ENCODE data around the gene CACNA1B.

Gene CACNA1B

GRCh38 chr9:138080979-138081378, 203.4 kb downstream of the CACNA1B start:
- TF ChIP-seq CREB1 (IDR thresholded peaks at IDR 0.05; ENCODE audit: low read depth) (no peak), TEAD4 (IDR thresholded peaks at IDR 0.05) (no peak), TAF1 (IDR thresholded peaks at IDR 0.05; ENCODE audit: low read depth) (no peak), TCF12 (IDR thresholded peaks at IDR 0.05; ENCODE audit: low read depth) (no peak), NFIC (IDR thresholded peaks at IDR 0.05) (no peak), RAD21 (IDR thresholded peaks at IDR 0.05; ENCODE audit: low read depth) (no peak), FOXM1 (IDR thresholded peaks at IDR 0.05; ENCODE audit: borderline replicate concordance, low read depth) (no peak), MAX (IDR thresholded peaks at IDR 0.05) (no peak), EGR1 (IDR thresholded peaks at IDR 0.05) (no peak), EP300 (IDR thresholded peaks at IDR 0.05; ENCODE audit: borderline replicate concordance) (no peak), YY1 (IDR thresholded peaks at IDR 0.05; ENCODE audit: low read depth) (no peak), CEBPB (IDR thresholded peaks at IDR 0.05) (no peak), REST (IDR thresholded peaks at IDR 0.05; ENCODE audit: low read depth) (no peak), ZBTB7A (IDR thresholded peaks at IDR 0.05; ENCODE audit: low read depth) (no peak)
- TF ChIP-seq, protein P1, sequence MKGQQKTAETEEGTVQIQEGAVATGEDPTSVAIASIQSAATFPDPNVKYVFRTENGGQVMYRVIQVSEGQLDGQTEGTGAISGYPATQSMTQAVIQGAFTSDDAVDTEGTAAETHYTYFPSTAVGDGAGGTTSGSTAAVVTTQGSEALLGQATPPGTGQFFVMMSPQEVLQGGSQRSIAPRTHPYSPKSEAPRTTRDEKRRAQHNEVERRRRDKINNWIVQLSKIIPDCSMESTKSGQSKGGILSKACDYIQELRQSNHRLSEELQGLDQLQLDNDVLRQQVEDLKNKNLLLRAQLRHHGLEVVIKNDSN (IDR thresholded peaks at IDR 0.05), result no peak

GRCh38 chr9:138082918-138083636, 205.5 kb downstream of the CACNA1B start:
- no peak for TF ChIP-seq TCF12 (IDR thresholded peaks at IDR 0.05; ENCODE audit: low read depth)

- TF ChIP-seq YY1 (IDR thresholded peaks at IDR 0.05; ENCODE audit: low read depth) (no peak), TAF1 (IDR thresholded peaks at IDR 0.05; ENCODE audit: low read depth) (no peak)
These were observed 206.3 kb downstream of the CACNA1B start for GRCh38 chr9:138083873-138084272.

DNA sequence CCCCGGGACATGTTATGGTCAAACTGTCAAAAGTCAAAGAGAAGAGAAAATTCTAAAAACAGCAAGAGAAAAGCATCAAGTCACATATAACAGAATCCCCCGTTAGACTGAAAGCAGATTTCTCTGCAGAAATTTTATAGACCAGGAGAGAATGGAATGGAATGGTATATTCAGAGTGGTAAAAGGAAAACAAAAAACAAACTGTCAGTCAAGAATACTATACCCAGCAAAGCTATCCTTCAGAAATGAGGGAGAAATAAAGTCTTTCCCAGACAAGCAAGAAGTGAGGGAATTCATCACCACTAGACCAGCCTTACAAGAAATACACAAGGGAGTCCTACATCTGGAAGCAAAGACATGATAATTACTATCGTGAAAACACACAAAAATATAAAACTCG, 208.0 kb downstream of the CACNA1B start:
- no peak for TF ChIP-seq CEBPB (IDR thresholded peaks at IDR 0.05)
- TF ChIP-seq TAF1 (IDR thresholded peaks at IDR 0.05; ENCODE audit: low read depth), result no peak
- no peak for TF ChIP-seq ZBTB7A (IDR thresholded peaks at IDR 0.05; ENCODE audit: low read depth)
- TF ChIP-seq, protein P1 (IDR thresholded peaks at IDR 0.05), result no peak
- no peak for TF ChIP-seq YY1 (IDR thresholded peaks at IDR 0.05; ENCODE audit: low read depth)
- TF ChIP-seq EGR1 (IDR thresholded peaks at IDR 0.05), result no peak
- no peak for TF ChIP-seq NFIC (IDR thresholded peaks at IDR 0.05)
- TF ChIP-seq TEAD4 (IDR thresholded peaks at IDR 0.05), result no peak
- TF ChIP-seq TCF12 (IDR thresholded peaks at IDR 0.05; ENCODE audit: low read depth), result no peak
- TF ChIP-seq FOXM1 (IDR thresholded peaks at IDR 0.05; ENCODE audit: borderline replicate concordance, low read depth), result no peak

GRCh38 chr9:138094028-138094427, 216.4 kb downstream of the CACNA1B start:
- TF ChIP-seq NFIC (IDR thresholded peaks at IDR 0.05) (no peak), YY1 (IDR thresholded peaks at IDR 0.05; ENCODE audit: low read depth) (no peak), TCF12 (IDR thresholded peaks at IDR 0.05; ENCODE audit: low read depth) (no peak), EP300 (IDR thresholded peaks at IDR 0.05; ENCODE audit: borderline replicate concordance) (no peak), REST (IDR thresholded peaks at IDR 0.05; ENCODE audit: low read depth) (no peak), CEBPB (IDR thresholded peaks at IDR 0.05) (no peak), ZBTB7A (IDR thresholded peaks at IDR 0.05; ENCODE audit: low read depth) (no peak), CREB1 (IDR thresholded peaks at IDR 0.05; ENCODE audit: low read depth) (no peak), TAF1 (IDR thresholded peaks at IDR 0.05; ENCODE audit: low read depth) (no peak), MAX (IDR thresholded peaks at IDR 0.05) (no peak), EGR1 (IDR thresholded peaks at IDR 0.05) (no peak), TEAD4 (IDR thresholded peaks at IDR 0.05) (no peak), FOXM1 (IDR thresholded peaks at IDR 0.05; ENCODE audit: borderline replicate concordance, low read depth) (no peak)
- TF ChIP-seq, protein P1 (IDR thresholded peaks at IDR 0.05), result no peak

Data from Ishikawa (cell line).